ENCODE data around the gene GLI3. TPM values are rescaled to one million over a fixed set of nuclear protein-coding genes. Genes with fewer than 3 reads are reported as not detected.
A peak's percentile ranks its signal among the peaks of the same experiment; 100 is the strongest.

The GLI3 gene
- total RNA-seq, 1 donor from 2014 or later = 17.1 TPM

DNA sequence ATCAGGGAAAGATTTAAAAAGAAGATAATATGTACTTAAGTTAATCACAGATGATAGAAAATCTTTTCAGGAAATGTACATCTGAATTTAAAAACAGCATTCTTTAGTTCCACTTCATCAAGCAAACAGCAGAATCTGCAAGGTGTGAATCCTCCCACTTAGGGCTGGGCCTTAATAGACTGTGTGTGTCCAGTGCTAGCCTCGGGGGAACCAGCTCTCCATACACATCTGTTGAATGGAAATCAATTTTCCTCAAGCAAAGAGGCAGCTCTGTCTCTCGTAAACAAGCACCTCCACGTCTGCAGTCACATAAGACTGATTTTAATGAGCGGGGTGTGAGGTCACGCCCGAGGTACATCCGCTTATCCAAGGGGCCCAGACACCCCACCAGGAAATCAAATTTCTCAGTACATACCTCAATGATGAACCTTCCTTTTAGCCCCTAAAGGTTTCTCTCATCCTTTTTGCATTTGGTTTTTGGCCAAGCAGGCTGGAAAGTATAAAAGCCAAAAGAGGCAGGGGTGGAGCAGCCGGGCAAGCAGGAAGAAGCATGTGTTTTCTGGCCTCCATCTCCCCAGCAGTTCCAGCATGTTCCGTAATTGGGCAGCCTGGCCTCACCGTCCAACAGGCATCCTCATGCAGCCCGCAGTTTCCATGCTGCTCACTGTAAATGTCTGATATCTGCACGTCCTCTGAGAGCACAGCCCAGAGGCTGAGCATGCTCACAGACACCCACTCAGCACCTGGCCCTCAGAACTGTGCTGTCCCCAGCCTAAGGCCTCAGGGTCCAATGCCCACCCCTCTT, 131.3 kb downstream of the GLI3 start:
- peak; percentile 70 for DNase-seq (ENCODE audit: low spot score)

DNA sequence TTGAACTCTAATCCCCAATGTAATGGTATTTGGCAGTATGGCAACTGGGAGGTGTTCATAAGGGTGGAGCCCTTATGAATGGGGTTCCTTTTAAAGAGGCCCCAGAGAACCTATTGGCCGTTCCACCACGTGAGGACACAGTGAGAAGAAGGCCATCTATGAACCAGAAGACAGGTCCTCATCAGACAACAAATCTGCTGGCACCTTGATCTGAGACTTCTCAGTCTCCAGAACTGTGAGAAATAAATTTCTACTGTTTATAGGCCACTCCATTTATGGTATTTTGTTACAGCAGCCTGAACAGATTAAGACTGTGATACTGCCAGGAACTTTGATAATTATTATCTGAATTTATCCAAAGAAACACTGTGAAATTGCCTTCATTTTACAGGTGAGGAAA, 132.3 kb downstream of the GLI3 start:
- no peak for DNase-seq (ENCODE audit: low spot score)

DNA sequence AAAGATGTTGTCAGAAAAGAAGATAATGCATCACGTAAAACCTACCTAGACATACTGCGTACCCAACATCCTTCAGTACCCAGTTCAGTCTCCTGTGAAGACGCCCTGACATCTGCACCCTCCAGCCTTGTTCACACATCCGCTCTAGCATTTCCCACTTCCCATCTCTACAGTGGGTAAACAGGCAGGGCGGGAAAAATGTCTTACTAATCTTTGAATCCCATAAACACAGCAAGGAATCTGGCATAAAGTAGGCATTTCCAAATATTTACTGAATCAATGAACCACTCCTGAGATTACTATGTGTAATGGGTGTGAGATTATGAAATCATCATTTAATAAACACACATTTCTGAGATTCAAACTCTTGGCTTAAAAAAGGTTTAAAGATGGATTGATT, 132.8 kb downstream of the GLI3 start:
- DNase-seq (ENCODE audit: low spot score) = no peak

DNA sequence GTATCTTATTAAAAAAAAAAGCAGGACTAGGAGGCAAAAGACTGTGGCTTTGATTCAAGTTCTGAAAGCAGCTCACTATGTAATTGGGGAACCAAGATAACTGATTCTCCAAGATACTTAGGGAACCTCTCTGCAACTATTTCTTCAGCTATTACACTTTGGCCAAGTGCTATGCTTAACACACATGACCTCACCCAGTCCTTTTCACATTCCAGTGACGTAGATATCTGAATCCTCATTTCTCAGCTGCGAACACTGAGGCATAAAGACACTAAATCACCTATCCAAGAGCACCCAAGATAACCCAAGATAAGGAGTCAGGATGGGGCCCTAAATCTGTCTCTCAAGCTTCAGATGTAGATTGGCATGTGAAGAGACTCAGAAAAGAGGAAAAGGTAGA, 133.6 kb downstream of the GLI3 start:
- no peak for DNase-seq (ENCODE audit: low spot score)

DNA sequence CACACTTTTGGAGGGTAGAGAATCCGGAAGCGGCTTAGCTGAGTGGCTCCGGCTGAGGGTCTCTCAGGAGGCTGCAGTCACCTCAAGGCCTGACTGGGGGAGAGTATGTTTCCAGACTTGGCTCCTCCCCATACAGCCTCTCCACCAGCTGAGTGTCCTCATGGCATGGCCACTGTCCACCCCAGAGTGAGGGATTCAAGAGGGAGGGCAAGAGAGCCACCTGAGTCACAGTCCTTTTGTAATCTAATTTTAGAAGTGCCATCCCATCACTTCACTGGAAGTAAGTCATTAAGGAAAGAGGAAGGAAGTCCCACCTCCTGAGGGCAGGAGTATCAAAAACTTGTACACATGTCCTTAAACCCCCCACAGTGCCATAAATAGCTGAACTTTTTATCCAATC, 134.0 kb downstream of the GLI3 start:
- DNase-seq (ENCODE audit: low spot score) = no peak

DNA sequence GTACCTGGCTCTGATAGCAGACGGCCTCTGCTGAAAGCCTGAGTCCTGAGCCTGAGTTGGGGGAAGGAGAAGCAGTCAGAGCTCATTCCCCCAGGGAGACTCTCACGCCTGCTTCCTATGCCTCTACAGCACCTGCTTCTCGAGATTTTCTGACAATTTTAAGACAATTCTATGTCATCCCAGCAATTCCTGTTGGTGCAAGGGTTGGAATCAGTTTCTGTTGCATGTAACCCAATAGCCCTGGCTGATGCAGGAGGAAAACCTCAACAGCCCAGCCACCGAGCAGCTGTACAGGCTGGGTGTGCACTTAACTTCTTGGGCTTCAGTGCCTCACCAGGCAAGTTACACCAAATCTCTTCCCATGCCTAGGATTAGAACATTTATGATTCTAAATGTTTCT, 134.7 kb downstream of the GLI3 start:
- no peak for DNase-seq (ENCODE audit: low spot score)

DNA sequence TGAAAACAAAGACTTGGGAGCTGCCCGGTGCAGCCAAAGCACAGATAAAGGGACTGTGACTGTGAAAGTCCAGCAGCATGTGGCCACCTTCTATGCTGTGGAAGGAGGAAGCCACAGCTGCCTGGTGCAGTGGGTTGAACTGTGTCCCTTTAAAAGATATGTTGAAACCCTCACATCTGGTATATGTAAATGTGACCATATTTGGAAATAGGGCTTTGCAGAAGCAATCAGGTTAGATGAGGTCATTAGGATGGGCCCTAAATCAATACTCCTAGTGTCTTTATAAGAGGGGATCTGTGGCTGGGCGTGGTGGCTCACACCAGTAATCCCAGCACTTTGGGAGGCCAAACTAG, 136.9 kb downstream of the GLI3 start:
- no peak for DNase-seq (ENCODE audit: low spot score)

DNA sequence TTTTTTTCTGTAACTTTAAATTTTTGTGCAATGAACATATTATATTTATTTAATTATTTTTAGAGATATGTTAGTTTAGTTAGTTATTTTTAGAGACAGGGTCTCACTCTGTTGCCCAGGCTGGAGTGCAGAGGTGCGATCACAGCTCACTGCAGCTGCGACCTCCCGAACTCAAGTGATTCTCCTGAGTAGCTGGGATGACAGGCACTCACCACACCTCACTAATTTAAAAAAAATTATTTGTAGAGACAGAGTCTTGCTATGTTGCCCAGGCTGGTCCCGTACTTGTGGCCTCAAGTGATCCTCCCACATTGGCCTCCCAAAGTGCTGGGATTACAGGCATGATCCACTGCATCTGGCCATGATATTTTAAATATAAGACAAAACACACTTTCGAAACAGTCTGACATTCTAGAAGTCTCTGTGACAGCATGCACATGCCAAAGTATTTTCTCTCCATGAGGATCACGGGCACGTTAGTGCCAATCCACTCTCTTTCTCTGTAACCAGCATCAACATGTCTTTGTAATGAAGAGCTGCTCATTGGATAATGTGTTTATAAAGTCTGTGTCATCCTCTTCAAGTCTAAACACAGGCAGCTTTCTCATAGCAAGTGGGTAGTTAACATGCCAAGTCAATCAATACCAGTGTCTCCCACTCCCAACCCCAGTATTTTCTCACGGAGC, 137.4 kb downstream of the GLI3 start:
- no peak for DNase-seq (ENCODE audit: low spot score)

DNA sequence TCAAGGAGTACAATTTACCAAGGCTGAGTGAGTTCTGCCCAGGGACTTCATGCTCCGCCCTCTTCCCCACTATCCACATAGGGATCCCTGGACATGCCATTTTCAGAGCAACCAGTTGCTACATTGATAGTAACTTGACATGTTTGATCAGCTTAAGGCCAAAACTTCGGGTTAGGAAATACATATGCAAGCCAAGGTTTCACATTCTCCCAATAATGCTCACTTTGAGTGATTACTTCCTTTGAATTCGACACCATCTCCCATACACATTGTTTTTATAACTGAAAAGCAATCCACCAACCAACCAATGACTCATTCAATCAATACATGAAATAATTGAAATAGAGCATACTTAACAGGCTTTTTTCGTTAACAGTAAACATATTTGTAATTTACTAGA, 137.9 kb downstream of the GLI3 start:
- DNase-seq (ENCODE audit: low spot score) = no peak

DNA sequence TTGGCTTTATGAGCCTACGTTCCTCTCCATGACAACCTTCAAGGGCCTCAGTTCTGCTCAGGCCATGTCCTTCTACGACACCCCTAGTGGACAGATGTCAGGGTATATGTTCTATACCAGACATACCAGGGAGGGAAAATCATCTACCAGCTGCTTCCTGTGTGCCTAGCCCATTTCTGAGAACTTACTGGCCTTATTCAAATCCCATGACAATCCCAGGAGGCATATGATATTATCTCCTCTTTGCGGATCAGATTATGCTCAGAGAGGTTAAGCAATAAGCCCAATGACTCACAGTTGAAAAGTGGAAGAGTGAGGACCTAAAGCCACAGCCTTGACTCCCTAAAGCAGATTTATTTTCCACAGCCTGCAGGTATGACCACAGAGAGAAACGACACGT, 139.3 kb downstream of the GLI3 start:
- DNase-seq (ENCODE audit: low spot score) = peak; percentile 81

DNA sequence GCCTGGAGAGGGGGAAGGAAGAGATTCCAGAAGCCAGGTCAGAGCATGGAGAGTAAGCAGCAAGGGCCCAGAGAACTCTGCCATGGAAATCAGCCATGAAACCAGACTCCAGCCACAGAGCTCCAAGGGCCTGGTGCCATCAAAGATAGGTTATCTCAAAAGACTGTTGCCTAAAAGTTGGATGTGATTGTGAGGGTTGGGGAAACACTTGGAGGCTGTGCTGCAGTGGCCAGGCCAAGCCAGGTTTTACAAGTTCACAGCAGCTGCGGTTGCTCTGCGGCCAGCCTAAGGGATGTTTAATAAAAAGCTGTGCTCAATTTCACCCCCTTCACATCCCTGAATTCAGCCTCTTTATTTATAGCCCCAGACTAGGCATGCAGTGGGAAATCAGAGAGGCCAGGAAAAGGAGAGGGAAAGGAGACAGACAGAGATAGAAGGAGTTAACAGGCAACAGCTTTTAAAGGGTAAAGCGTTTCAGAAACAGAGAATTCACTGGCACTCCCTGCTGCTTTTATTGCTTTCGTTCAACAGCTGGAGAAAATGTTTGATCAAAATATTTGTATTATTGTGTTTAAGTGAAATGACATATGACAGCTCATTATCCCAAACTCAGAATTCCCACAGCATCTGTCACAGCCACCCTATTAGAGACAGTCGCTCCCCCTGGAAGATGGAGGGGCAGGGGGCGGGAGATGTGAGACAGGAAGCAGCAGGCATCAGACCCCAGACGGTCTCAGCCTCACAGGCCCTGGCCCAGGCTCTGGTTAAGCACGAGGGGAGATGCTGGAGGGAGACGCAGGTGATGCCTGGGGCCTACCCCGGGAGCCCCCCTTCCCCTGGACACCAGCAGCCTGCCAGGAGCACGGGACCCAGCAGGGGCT, 140.1 kb downstream of the GLI3 start:
- DNase-seq (ENCODE audit: low spot score) = peak; percentile 84

DNA sequence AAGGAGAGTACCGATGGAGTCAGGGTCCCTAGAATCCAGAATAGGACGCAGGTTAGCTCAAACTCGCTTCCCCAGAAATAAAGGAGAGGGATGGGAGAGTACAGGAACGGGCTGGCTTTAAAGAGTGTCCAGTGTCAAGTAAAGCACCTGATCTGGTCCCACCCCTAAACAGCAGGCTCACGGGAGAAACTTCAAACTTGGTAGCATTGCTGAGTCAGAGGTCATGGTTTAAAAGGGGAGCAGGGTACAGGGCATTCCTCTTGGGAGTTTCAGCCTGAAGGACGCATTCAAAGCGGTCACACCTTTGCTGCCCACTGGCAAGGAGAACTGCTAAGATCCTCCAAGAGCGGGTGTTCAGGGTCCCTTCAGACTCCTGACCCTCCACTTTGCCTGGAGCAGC, 140.7 kb downstream of the GLI3 start:
- DNase-seq (ENCODE audit: low spot score) = no peak

DNA sequence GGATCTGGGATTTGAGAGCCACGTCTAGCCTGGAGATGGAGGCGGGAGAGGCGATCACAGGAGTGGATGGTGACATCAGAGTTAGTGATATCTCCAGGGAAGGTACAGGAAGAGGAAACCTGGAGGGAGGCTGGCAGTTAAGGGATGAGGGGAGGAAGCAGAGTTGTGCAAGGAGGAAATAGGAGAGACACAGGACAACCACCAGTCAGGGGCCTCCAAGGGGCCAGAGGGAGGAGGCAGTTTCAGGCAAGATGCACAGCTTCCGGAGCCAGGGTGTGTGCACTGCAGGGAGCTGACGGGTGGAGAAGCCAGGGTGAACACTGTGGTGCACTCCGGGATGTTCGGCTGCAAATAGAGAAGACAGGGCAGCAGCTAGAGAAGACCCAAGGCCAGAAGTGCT, 141.2 kb downstream of the GLI3 start:
- DNase-seq (ENCODE audit: low spot score) = no peak

DNA sequence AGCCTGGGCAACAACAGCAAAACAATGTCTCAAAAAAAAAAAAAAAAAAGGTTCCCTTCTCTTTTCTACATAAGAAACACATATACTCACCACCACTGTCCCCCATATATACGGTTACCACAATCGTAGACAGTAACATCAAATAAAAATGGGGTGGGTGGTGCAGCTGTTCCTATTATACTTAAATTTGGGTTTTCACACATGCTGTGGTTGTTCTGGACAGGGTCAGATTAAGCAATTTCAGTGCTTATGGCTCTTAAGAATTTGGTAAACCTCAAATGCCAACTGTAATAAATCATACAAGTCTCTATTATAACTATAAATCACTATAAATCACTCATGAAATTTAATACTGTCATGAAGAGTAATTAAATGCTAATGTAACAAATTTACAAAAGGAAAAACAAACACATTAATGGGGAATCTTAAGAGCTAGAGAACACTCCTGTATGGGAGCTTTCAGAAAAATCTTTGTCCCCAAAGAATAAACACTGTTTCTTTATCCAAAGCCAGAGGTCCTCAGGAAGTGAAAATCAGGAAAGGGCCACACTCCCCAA, 143.6 kb downstream of the GLI3 start:
- no peak for DNase-seq (ENCODE audit: low spot score)

DNA sequence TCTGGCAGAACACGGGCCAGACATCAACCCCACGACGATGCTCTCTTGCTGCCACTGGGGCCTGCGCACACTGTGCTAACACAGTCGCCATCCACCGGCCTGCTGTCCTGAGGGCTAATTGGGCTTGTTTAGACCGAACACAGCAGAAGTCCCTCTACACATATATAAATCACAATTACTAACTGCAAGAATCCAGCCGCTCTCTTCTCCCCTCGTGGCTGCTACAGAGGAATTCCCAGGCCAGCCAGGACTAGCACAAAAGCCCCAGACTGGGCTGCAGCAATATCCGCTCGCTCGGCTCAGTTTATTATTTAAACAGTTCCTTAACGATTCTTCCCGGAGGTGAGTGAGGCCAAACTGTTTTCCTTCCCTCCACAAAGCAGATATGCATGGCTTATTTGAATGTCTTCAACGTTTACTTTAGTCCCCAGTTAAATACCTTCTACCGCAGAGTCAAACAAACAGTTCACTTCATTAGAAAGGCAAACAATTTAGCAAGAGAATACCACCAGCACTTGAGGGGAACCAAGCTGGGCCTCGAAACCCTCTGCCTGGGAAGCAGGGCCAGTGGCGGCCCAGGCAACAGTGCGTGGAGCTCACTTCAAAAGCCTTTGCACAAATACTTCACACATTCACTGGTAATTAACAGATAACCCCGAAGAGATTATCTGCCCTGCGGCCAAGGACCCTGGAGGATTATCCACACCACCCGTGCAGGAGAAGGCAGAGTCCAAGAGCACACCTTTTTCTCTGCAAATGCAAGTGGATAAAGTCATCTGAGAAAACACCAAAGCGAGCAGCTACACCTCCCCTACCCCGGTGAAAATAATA, 145.3 kb downstream of the GLI3 start:
- DNase-seq (ENCODE audit: low spot score) = peak; percentile 54

DNA sequence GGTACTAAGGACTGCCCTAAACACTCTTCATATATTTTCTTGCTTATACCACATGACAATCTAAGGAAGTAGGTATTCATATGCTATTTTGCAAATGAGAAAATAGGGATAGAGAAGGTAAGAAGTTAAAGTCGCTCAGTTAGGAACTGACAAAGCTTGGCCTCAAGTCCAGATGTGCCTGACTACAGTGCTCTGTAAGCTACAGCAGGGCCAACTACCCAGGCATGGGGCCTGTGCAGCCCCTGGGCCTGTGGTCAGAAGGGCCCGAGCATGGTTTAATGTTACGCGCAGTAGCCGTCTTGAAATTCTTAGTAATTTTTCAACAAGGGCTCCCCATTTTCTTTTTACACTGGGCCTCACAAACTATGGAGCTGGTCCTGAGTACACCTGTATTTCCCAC, 146.2 kb downstream of the GLI3 start:
- no peak for DNase-seq (ENCODE audit: low spot score)

DNA sequence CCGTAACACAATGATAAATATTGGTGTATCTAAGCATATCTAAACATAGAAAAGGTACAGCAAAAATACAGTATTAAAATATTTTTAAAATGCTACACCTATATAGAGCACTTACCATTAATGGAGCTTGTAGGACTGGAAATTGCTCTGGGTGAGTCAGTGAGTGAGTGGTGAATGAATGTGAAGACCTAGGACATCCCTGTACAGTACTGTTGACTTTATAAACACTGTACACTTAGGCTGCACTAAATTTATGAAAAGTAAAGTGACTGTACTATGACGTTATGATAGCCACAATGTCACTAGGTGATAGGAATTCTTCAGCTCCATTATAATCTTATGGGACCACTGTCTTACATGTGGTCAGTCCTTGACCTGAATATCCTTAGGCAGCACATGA, 147.0 kb downstream of the GLI3 start:
- no peak for DNase-seq (ENCODE audit: low spot score)

DNA sequence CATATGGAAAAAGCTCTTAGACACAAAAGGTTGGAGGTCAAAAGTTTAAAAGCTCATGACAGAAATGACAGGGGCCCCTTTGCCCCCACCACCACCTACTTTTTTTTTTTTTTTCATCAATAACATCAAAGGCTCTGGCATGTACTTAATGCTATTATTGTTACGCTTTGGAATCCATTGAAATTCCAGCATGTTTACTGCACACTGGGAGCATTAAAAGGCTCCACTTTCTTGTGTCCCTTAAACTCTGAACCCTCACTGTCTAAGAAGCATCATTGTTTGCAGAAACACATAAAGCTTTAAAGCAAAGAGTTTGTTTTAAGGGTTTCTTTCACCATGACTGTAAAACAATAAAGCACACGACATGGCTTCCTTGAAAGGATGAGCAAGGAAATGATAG, 149.4 kb downstream of the GLI3 start:
- no peak for DNase-seq (ENCODE audit: low spot score)

DNA sequence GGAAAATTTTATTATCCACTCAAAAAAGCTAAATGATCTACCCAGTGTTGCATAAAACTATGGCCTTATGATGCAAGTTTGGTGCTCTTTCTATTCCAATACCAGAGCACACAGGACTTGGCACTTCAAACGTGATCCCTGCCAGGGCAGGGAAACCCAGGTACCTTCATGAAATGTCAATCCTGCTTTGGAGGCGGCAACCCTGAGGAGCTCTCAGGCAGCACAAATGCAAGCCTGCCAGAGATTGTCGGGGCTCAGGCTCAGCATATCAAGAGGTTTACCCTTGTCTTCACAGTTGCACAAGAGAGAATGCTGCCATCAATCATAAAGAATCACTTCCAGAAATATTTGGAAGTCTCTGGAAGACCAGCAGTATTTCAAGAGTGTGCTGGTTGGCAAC, 151.5 kb downstream of the GLI3 start:
- no peak for DNase-seq (ENCODE audit: low spot score)

DNA sequence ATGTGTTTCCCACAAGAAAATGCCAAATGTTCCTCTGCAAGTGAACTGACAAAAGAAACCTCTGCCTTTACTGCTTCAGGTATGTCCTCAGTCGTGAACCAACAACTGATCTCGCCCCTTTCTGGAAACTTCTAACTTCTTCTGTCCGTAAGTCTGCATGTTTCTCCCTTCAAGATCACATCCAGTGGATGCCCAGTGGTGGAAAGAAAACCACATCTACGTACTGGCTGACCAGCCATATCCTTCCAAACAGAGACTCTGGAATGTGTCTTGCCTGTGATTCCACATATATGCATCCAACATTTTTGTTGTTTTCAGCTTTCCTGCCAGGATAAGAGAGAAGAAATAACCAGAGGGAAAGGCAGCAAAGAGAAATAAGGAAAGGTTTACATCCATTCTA, 152.7 kb downstream of the GLI3 start:
- no peak for DNase-seq (ENCODE audit: low spot score)

DNA sequence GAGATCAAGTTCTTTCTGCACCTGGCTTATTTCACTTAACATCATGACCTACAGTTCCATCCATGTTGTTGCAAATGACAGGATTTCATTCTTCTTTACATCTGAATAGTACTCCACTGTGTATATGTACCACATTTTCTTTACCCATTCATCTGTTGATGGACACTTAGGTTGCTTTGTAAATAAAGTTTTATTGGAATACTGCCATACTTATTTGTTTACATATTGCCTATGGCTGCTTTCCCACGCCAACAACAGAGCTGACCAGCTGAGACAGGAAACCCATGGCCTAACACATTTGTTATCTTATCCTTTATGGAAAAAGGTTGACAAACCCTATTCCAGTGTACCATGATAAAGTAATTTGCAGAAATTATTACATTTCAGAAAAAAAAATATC, 153.7 kb downstream of the GLI3 start:
- DNase-seq (ENCODE audit: low spot score) = no peak
